Fibroblast of skin of right quadriceps (primary cell): Measurements from ENCODE around the gene MYBPHL.

Experiments
- DNase-seq: peaks from one replicate; pipeline ENCODE4 v3.0.0-alpha.2; 2013

Gene MYBPHL

DNA sequence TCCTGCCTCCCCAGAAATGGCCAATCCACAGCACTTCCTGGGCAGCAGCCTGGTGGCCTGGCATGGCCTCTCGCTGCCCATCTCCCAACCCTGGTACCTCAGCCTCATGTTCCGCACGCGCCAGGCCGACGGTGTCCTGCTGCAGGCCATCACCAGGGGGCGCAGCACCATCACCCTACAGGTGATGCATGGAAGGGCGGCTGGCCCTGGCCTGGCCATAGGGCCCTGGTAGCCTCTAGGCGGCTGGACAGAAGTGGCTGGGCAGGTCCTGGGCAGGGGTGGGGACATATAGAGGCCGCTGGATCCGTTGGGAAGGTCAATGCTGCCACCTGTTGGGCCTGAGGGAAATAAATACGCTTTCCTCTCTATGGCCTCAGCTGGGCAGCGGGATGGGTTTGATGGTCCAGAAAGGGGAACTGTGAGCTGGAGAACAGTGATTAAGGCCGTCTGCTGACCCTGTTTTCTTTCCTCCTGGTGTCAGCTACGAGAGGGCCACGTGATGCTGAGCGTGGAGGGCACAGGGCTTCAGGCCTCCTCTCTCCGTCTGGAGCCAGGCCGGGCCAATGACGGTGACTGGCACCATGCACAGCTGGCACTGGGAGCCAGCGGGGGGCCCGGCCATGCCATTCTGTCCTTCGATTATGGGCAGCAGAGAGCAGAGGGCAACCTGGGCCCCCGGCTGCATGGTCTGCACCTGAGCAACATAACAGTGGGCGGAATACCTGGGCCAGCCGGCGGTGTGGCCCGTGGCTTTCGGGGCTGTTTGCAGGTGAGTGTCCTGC is 43.0 kb downstream of the MYBPHL start:
- peak; percentile 59 for DNase-seq

DNA sequence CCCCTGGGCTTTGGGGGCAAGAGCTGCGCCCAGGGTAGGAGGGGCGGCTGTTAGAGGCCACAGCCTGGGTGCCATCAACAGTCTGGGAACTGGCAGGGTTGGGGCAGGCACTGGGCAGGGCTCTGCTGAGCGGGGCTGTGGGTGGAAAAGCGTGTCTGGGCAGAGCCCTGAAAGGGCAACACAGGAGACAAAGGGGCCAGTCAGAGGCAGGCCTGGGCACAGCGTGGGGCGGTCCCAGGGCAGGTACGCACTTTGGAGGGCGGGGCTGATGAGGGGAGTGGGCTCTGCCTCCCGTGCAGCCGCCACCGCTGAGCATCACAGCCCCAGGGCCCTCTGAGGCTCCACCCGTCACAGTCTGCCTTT is 43.6 kb downstream of the MYBPHL start:
- DNase-seq: no peak

DNA sequence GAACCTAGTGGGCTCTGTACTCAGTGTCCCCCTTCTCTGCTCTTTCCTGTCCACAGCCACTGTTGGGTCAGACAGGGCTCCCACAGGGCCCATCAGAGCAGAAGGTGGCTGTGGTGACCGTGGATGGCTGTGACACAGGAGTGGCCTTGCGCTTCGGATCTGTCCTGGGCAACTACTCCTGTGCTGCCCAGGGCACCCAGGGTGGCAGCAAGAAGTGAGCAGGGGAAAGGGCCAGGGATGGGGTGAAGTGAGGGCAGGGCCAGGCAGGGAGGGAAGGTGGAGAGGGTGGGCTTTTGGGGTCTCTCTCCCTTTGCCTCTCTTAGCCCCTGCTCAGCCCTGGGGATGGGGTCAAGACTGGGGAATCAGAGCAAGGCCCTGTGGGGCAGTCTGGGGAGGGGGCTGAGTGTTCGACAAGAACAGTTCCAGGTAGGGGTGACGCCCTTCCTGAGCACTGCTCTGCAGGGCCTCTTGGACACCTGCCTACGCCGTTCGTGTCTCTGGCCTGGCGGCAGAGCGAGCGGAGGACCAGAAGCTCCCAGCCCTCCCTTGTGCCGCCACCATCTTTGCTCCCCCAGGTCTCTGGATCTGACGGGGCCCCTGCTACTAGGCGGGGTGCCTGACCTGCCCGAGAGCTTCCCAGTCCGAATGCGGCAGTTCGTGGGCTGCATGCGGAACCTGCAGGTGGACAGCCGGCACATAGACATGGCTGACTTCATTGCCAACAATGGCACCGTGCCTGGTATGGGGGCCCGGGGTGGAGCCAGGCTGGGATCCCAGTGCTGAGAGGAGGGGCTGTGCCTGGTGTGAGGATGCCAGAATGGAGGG is 44.4 kb downstream of the MYBPHL start:
- no peak for DNase-seq

DNA sequence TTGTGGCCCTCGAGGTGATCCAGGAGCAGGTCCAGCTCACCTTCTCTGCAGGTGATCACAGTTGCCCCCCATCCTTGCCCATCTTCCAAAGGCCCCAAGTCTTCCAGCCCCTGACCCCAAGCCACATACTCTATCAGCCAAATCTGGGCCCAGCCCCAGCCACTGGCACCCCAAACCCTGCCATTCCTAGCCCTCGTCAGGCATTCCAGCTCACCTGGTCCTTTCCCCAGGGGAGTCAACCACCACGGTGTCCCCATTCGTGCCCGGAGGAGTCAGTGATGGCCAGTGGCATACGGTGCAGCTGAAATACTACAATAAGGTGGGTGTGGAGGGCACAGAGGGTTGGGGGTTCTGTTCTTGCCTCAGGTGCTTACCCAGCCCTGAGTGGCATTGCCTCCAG is 45.2 kb downstream of the MYBPHL start:
- no peak for DNase-seq

DNA sequence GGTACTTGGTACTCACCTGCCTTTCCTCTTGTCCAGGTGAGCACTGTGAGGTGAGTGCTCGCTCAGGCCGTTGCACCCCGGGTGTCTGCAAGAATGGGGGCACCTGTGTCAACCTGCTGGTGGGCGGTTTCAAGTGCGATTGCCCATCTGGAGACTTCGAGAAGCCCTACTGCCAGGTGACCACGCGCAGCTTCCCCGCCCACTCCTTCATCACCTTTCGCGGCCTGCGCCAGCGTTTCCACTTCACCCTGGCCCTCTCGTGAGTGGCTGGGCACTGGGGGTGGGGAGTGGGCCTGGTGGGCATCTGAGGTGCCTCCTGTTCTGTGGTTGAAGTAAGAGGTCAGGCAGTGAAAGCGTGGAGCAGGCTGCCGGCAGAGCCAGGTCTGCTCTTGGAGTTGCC is 45.8 kb downstream of the MYBPHL start:
- no peak for DNase-seq

DNA sequence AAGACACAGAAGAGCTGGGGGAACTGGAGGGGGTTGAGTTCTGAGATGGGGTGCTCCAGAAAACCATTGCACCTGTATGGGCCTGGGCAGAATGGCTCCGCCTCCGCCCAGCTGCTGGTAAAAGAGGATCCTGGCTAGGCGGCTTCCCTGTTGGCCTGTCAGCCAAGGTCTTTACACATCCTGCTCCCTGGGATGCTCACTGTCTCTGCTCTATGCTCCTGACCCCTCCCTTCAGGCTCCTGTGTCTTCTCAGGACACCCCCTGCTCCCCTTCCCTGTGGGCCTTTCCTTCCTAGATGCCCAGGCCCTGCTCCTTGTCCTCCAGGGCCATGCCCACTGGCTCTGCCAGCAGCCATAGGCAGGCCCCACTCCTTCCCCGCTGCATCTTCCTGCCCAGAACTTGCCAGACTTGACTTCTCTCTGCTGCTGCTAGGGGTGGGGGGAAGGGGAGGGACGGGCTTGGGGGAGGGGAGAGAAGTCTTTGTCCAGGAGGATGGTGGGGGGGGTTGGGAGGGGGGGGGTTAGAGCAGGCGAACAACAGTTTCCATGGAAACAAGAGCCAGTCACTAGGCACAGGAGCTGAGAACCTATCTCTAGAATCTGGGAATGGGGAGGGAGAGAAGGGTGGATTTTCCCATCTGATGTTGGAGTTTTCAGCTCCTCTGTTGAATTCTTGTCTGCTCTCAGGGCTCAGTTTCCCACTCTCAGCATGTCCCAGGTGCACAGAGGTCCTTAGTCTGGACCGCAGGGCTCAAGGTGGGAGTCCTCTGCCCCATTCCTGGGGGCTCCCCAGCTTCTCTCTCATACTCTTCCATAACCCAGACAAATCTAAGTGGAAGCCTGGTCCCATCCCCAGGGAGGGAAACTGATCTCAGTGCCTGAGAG is 46.9 kb downstream of the MYBPHL start:
- DNase-seq: no peak

DNA sequence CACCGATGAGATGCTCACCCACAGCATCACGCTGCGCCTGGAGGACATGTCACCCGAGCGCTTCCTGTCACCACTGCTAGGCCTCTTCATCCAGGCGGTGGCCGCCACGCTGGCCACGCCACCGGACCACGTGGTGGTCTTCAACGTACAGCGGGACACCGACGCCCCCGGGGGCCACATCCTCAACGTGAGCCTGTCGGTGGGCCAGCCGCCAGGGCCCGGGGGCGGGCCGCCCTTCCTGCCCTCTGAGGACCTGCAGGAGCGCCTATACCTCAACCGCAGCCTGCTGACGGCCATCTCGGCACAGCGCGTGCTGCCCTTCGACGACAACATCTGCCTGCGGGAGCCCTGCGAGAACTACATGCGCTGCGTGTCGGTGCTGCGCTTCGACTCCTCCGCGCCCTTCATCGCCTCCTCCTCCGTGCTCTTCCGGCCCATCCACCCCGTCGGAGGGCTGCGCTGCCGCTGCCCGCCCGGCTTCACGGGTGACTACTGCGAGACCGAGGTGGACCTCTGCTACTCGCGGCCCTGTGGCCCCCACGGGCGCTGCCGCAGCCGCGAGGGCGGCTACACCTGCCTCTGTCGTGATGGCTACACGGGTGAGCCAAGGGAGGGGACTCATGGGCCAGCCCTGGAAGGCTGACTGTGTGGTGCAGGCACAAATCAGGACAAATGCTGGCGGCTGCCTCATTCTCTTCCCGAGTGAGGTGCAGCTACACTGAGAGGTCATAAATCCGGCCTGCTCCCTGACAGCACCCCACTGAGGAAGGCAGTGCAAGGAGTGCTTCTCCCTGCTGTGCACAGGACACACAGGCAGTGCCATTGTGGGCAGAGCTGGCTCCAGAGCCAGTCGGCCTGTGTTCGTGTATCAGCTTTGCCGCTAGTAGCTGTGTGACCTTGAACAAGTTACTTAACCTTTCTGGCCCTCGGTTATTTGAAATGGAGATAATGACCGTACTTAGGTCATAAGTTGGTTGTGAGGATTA is 48.0 kb downstream of the MYBPHL start:
- no peak for DNase-seq

DNA sequence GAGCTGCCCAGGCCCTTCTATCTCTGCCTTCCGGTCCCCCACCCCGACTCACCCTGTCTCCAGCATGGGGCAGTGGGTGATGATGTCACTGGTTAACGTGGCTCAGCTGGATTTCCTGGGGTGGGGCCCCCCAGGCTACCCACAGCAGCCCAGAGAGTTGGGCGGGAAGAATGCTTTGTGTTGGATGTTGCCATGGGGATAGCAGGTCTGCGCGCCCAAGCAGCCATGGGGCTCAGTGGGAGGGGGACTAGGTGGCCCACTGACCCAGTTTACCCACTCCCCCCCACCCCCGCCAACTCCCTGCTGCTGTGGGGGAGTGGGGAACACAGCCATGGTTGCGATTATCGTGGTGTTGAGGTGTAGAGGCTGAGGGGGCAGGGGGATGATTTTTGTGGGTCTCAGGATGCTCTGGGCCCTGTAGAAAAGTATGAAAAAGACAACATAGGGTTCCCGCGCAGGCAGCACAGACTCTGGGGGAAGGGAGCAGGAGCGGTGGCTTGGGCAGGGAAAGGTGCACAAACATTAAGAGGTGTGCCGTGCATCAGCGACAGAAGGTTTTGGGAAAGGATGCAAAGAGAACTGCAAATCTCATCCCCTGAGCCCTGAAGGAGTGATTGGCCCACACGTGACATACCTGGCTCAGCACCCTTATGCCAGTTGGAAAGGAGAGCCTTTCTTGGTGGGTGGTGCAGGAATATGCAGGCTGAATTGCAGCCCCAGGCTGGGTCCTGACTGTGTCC is 49.0 kb downstream of the MYBPHL start:
- no peak for DNase-seq

DNA sequence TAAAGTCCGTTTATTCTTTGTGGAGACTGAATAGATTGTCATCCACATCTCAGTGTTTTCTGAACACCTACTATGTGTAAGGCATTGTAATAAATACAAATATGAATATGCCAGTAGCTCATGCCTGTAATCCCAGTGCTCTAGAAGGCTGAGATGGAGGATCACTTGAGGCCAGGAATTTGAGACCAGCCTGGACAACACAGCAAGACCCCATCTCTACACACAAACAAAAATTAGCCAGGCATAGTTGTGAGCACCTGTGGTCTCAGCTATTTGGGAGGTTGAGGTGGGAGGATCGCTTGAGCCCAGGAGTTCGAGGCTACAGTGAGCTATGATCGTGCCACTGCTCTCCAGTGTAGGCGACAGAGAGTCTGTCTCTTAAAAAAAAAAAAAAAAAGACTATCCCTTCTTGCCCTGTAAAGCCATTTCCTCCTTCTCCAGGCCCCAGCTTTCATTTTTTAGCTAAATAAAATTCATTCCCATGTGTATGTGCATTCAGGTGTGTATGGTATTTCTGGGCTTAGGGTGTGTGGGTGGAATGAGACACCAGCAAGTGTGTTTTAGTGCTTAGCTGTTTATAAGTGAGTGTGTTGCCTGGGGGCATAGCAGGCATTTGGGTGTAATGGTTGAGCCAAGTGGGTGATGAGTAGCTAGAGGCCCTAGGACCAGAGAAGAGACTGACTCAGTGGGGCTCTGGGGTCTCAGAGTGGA is 49.7 kb downstream of the MYBPHL start:
- no peak for DNase-seq

DNA sequence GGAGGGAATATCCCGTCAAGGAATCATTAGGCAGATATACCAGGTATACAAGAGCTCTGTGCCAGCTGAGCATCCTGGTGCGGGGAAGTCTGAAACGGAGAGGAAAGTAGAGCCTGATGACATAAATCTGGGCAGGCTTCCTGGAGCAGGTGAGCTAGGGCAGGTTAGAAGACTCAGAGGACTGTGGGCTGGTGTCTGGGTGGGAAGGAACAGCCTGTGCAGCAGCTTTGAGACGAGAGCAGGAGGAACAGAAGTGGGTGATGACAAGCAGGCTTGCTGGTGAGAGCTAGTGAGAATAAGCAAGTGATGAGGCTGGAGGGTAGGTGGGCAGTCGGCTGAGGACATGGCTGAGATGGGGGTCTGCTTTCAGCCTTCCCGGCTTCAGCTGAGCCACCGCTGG is 50.7 kb downstream of the MYBPHL start:
- no peak for DNase-seq

DNA sequence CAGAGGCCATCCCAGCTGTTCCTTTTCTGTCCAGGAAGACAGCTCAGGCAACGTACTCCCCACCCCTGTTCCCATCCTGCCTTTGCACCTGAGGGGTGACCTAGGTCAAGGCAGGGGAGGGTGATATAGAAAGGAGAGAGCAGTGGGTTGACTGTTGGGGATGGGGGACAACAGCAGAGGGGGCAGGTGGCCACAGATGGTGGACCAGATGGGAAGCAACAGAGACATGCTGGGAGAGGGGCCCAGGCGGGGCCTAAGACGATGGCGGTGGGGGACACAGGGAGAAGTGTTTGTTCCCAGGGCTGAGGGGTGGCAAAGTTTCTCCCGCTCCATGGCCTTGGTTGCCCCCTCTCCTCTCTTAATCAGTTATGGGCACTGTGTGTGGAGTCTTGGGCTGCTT is 51.1 kb downstream of the MYBPHL start:
- no peak for DNase-seq

DNA sequence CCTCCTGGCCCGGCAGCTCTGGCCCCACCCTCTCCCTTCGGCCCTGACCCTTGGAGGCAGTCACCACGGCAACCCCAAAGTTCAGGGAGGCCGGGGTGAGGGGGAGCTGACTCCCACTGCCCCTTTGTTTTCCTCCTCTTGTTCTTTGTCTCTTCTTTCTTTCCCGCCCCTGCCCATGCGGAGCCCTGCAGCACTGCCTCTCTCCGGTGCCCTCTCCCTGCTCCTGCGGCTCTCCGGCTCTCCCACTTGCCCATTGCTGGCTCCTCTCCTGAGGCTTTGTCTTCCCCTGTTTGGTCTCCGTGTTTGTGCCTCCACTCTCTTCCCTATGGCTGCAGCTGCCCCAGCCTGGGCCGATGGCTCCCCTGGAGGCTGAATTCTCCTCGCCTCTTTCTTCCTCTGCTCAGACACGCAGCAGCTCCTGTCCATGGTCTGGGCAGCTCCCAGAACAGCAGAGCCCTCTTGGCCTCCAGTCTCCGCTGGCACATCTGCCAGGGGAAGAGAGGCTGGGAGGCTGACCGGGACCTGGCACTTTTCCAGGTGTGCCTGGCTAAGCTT is 51.6 kb downstream of the MYBPHL start:
- DNase-seq: no peak

DNA sequence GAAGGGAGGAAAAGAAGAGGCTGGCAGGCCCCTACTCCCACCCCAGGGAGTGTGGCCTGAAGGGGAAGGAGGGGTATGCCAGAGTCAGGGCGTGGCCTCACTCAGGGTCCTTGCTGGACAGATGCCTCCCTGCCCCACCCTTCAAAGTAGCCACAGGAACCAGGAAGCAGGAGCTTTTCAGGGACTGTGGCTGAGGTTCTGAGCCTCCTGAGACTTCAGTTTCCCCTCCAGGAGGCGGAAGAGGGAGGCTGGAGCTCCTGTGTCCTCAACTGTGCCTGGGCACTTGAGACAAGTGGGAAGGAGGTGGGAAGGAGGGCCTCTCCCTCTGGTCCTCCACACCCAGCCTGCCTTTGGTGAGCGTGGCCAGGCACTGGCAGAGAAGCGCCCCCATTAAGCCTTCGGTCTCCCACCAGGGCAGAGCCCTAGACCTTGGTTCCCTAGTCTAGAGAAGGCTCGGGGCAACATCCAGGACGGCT is 52.2 kb downstream of the MYBPHL start:
- DNase-seq: no peak

DNA sequence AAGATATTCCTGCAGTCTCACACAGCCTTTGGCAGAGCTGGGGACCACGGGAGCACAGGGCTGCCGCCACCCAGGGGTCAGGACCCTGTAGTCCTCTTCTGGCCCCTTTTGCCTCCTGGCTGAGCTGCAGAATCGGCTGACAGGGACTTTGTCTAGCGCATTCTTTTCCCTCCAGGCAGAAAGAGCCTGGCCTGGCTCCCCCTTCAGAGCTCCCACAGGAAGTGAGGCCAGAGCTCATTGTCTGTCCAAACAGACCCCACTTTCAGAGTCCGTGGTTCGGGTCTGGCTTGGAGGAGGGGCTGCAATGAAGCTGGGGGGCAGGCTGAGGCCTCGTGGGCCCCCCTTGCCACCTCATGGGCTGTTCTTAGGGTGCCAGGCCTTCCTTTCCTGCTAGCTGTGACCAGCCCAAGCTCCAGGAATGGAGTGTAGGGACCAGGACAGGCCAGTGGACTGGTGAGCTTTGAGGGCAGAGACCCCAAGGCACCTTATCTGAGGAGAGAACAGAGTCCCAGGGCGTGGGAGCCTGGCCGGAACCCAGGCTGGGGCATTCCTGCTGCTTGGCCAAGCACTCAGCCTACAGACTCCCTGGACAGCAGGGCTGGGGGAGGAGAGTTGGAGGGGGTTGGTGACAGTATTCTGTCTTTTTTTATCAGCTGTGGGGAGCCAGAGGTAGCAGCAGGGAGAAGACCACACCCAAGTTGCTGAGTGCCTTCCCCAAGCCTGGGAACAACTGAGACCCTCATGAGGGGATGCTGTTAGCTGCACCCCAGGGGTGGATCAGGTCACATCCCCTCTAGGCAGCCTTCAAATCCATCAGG is 52.8 kb downstream of the MYBPHL start:
- no peak for DNase-seq

DNA sequence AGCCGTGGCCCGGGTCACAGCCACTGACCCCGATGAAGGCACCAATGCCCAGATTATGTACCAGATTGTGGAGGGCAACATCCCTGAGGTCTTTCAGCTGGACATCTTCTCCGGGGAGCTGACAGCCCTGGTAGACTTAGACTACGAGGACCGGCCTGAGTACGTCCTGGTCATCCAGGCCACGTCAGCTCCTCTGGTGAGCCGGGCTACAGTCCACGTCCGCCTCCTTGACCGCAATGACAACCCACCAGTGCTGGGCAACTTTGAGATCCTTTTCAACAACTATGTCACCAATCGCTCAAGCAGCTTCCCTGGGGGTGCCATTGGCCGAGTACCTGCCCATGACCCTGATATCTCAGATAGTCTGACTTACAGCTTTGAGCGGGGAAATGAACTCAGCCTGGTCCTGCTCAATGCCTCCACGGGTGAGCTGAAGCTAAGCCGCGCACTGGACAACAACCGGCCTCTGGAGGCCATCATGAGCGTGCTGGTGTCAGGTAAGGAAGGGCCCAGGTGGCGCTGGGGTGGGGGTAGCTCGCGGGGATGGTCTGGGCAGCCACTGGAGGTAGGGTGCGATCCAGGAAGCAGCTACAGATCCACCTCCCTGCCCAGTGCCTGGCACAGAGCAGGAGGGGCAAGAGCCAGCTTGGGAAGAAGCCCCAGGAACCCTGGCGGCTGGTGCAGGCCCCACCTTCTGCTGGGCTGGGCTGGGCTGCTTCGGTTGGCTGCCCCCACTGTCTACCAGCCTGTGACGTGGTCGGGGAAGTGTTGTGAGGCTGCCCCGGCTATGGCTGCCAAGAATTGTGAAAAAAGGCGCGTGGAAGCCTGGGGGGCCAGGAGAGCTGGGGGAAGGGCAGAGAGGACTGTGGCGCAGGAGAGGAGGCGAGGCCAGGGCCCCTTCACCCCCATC is 53.7 kb downstream of the MYBPHL start:
- no peak for DNase-seq

DNA sequence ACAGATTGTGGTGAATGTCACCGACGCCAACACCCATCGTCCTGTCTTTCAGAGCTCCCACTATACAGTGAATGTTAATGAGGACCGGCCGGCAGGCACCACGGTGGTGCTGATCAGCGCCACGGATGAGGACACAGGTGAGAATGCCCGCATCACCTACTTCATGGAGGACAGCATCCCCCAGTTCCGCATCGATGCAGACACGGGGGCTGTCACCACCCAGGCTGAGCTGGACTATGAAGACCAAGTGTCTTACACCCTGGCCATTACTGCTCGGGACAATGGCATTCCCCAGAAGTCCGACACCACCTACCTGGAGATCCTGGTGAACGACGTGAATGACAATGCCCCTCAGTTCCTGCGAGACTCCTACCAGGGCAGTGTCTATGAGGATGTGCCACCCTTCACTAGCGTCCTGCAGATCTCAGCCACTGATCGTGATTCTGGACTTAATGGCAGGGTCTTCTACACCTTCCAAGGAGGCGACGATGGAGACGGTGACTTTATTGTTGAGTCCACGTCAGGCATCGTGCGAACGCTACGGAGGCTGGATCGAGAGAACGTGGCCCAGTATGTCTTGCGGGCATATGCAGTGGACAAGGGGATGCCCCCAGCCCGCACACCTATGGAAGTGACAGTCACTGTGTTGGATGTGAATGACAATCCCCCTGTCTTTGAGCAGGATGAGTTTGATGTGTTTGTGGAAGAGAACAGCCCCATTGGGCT is 54.5 kb downstream of the MYBPHL start:
- DNase-seq: no peak
